ENCODE results near the gene OLFM2. TPM values are rescaled to one million over a fixed set of nuclear protein-coding genes. Genes with fewer than 3 reads are reported as not detected.

The OLFM2 gene
- total and polyA plus RNA-seq, 2 experiments from 2014 or later = 58.1 to 117 TPM

- no peak for TF ChIP-seq ZNF462 (CRISPR knock-in tag; IDR thresholded peaks at IDR 0.05)
- TF ChIP-seq POLR2AphosphoS5 (IDR thresholded peaks at IDR 0.05; ENCODE audit: low read depth) = no peak
- no peak for TF ChIP-seq EZH2phosphoT487 (IDR thresholded peaks at IDR 0.05; ENCODE audit: unreplicated experiment)
- TF ChIP-seq EZH2 (IDR thresholded peaks at IDR 0.05; ENCODE audit: low read depth, unreplicated experiment) = no peak
- no peak for TF ChIP-seq STAT1 (IDR thresholded peaks at IDR 0.05; ENCODE audit: unreplicated experiment)
- TF ChIP-seq ZNF114 (CRISPR knock-in tag; IDR thresholded peaks at IDR 0.05) = no peak
- TF ChIP-seq ZNF331 (CRISPR knock-in tag; IDR thresholded peaks at IDR 0.05; ENCODE audit: low read depth) = no peak
- TF ChIP-seq CTCF (conservative IDR thresholded peaks at IDR 0.05; ENCODE audit: low read depth in 2 of 2) = no peak
These were observed 96.9 kb downstream of the OLFM2 start (continued) for GRCh38 chr19:9839415-9839814.

GRCh38 chr19:9838324-9838723, 98.0 kb downstream of the OLFM2 start:
- Histone ChIP-seq H3K4me1 (ENCODE audit: insufficient read depth) (peaks cover 11% of the 10 kb centered on the region; the same call in 1 of the 2 replicates), H4K20me1 (replicated peaks; ENCODE audit: insufficient read depth) (peaks cover 16% of the 10 kb centered on the region), H2AFZ (no peak overlapping the region), H3K9me2 (ENCODE audit: insufficient read depth) (no peaks in the 10 kb centered on the region), H3K27ac (ENCODE audit: low read depth) (no peak overlapping the region), H3K79me2 (replicated peaks; ENCODE audit: insufficient read depth) (peaks cover 17% of the 10 kb centered on the region), H3F3A (replicated peaks; ENCODE audit: low read depth) (peaks cover 8% of the 10 kb centered on the region), H3K4me3 (no peak overlapping the region), H3K27me3 (ENCODE audit: insufficient read depth) (no peaks in the 10 kb centered on the region), H3K36me3 (ENCODE audit: insufficient read depth) (no peaks in the 10 kb centered on the region), H3K4me2 (no peak overlapping the region)
- Mint-ChIP-seq H3K36me3 (ENCODE audit: low read depth) (peaks cover 47% of the 10 kb centered on the region), H3K4me1 (peaks cover 9% of the 10 kb centered on the region), H3K4me3 (no peak overlapping the region), H3K9me3 (no peaks in the 10 kb centered on the region), H3K27ac (no peak overlapping the region), H3K27me3 (ENCODE audit: insufficient read depth, low read depth, poor library complexity) (peaks cover 5% of the 10 kb centered on the region)
- ATAC-seq = no peak
- DNase-seq (ENCODE audit: low spot score) = no peak
- TF ChIP-seq JUNB (IDR thresholded peaks at IDR 0.05; ENCODE audit: unreplicated experiment) = no peak
- no peak for TF ChIP-seq NANOG (IDR thresholded peaks at IDR 0.05; ENCODE audit: borderline replicate concordance)
- TF ChIP-seq CTCF (conservative IDR thresholded peaks at IDR 0.05; ENCODE audit: low read depth in 2 of 2) = no peak
